Stimulated activated CD4-positive, alpha-beta T cell treated with anti-CD3 and anti-CD28 coated beads, Interleukin-1b, Interleukin-23, amount 100 ng/mL, for 24 hours (primary cell): ENCODE data around the gene APLNR.

Source experiments
- DNase-seq, 4 experiments: peaks; one replicate each; pipeline ENCODE4 v3.0.0-alpha.2; 2020; ENCODE audit warnings: low read depth in 4 of 4, low spot score in 1 of 4

APLNR gene

GRCh38 chr11:57219021-57219627 is 17.9 kb downstream of the APLNR start:
- no peak for DNase-seq

GRCh38 chr11:57217053-57217452 is 20.0 kb downstream of the APLNR start:
- no peak for DNase-seq

- no peak for DNase-seq
These were observed 20.6 kb downstream of the APLNR start for GRCh38 chr11:57216463-57216862.

GRCh38 chr11:57214494-57214893 is 22.6 kb downstream of the APLNR start:
- no peak for DNase-seq

GRCh38 chr11:57214098-57214417 is 23.0 kb downstream of the APLNR start:
- no peak for DNase-seq

GRCh38 chr11:57213342-57214097 is 23.5 kb downstream of the APLNR start:
- DNase-seq = no peak

GRCh38 chr11:57210781-57211180 is 26.3 kb downstream of the APLNR start:
- no peak for DNase-seq

- no peak for DNase-seq
These were observed 29.9 kb downstream of the APLNR start for GRCh38 chr11:57207168-57207567.

- no peak for DNase-seq
These were observed 31.9 kb downstream of the APLNR start for GRCh38 chr11:57205041-57205641.

- no peak for DNase-seq
These were observed 33.1 kb downstream of the APLNR start for GRCh38 chr11:57203882-57204480.

- DNase-seq = no peak
These were observed 33.7 kb downstream of the APLNR start for GRCh38 chr11:57203359-57203758.

- no peak for DNase-seq
These were observed 34.8 kb downstream of the APLNR start for GRCh38 chr11:57202281-57202680.

GRCh38 chr11:57200917-57201316 is 36.1 kb downstream of the APLNR start:
- DNase-seq = no peak

GRCh38 chr11:57199330-57199729 is 37.7 kb downstream of the APLNR start:
- DNase-seq = no peak

GRCh38 chr11:57197762-57198161 is 39.3 kb downstream of the APLNR start:
- no peak for DNase-seq

- no peak for DNase-seq
These were observed 40.5 kb downstream of the APLNR start for GRCh38 chr11:57196596-57196995.

GRCh38 chr11:57192316-57192715 is 44.7 kb downstream of the APLNR start:
- DNase-seq = no peak

GRCh38 chr11:57191311-57192219 is 45.5 kb downstream of the APLNR start:
- DNase-seq = no peak

- DNase-seq = no peak
These were observed 46.5 kb downstream of the APLNR start for GRCh38 chr11:57190548-57190947.
